Stimulated activated CD4-positive, alpha-beta T cell treated with anti-CD3 and anti-CD28 coated beads, TNF-alpha, amount 100 ng/mL, for 24 hours (primary cell): ENCODE data around the gene CCDC183.
"Not testable (repeated sequence)": the region's sequence is repeated elsewhere in the genome, so short reads cannot be mapped to it uniquely, and the experiment has no call there.

Experiments
- DNase-seq, 3 experiments: peaks; one replicate each; pipeline ENCODE4 v3.0.0-alpha.2; 2020; ENCODE audit warnings: low read depth in 3 of 3

The CCDC183 gene

GRCh38 chr9:136824496-136825225 is 28.5 kb downstream of the CCDC183 start:
- no peak for DNase-seq

- DNase-seq = no peak
These were observed 29.4 kb downstream of the CCDC183 start for GRCh38 chr9:136825295-136826187.

GRCh38 chr9:136826188-136826541 is 30.0 kb downstream of the CCDC183 start:
- DNase-seq = no peak

GRCh38 chr9:136826703-136827582 is 30.8 kb downstream of the CCDC183 start:
- DNase-seq = no peak

- DNase-seq = no peak
These were observed 31.8 kb downstream of the CCDC183 start for GRCh38 chr9:136827794-136828473.

GRCh38 chr9:136828474-136829140 is 32.5 kb downstream of the CCDC183 start:
- no peak for DNase-seq

- no peak for DNase-seq
These were observed 33.3 kb downstream of the CCDC183 start for GRCh38 chr9:136829412-136829811.

- DNase-seq = no peak
These were observed 34.1 kb downstream of the CCDC183 start for GRCh38 chr9:136829981-136830885.

- no peak for DNase-seq
These were observed 35.0 kb downstream of the CCDC183 start for GRCh38 chr9:136831002-136831719.

GRCh38 chr9:136831720-136832104 is 35.6 kb downstream of the CCDC183 start:
- no peak for DNase-seq

GRCh38 chr9:136832581-136832980 is 36.4 kb downstream of the CCDC183 start:
- no peak for DNase-seq

- not testable (repeated sequence) for DNase-seq
These were observed 37.4 kb downstream of the CCDC183 start for GRCh38 chr9:136833381-136834048.

- DNase-seq = no peak
These were observed 39.2 kb downstream of the CCDC183 start for GRCh38 chr9:136835162-136835931.

- no peak for DNase-seq
These were observed 40.1 kb downstream of the CCDC183 start for GRCh38 chr9:136835932-136836904.

GRCh38 chr9:136837146-136837855 is 41.2 kb downstream of the CCDC183 start:
- no peak for DNase-seq

GRCh38 chr9:136837856-136838277 is 41.7 kb downstream of the CCDC183 start:
- not testable (repeated sequence) for DNase-seq
